Activated CD8-positive, alpha-beta T cell treated with anti-CD3 and anti-CD28 coated beads, Interleukin-2, amount 10 ng/mL, durations not matched to agents 7 days and 5 days (primary cell): ENCODE results near the gene CABCOCO1. TPM values are rescaled to one million over a fixed set of nuclear protein-coding genes. Genes with fewer than 3 reads are reported as not detected.

Experiments
- ATAC-seq: fragments of 150-1000 bp; cut with Tn5 transposase; one replicate; pipeline ENCODE4 v1.10.0; 2021; ENCODE audit warnings: moderate library complexity
- CTCF ChIA-PET: fragments of 350-600 bp; sonication (Branson Sonifier 250); formaldehyde crosslinking; loops from one replicate; lab custom pipeline; 2021; ENCODE audit warnings: antibody characterized with exemption; lab: Charles Lee
- POLR2A ChIA-PET: fragments of 350-600 bp; sonication (Branson Sonifier 250); formaldehyde crosslinking; loops from one replicate; lab custom pipeline; 2021; ENCODE audit warnings: antibody characterized with exemption; lab: Charles Lee
- DNase-seq: peaks from one replicate; pipeline ENCODE4 v3.0.0-alpha.2; 2020
- H3K27ac Mint-ChIP-seq: one replicate; pipeline ENCODE4 v1.8.0; 2021; ENCODE audit warnings: mild to moderate bottlenecking, mixed read lengths
- H3K27me3 Mint-ChIP-seq: one replicate; pipeline ENCODE4 v1.8.0; 2021; ENCODE audit warnings: low read depth, mixed read lengths
- H3K36me3 Mint-ChIP-seq: one replicate; pipeline ENCODE4 v1.8.0; 2021; ENCODE audit warnings: low read depth, mixed read lengths
- H3K4me1 Mint-ChIP-seq: one replicate; pipeline ENCODE4 v1.8.0; 2021; ENCODE audit warnings: low read depth, mixed read lengths
- H3K4me3 Mint-ChIP-seq: one replicate; pipeline ENCODE4 v1.8.0; 2021; ENCODE audit warnings: mild to moderate bottlenecking, mixed read lengths
- H3K9me3 Mint-ChIP-seq: one replicate; pipeline ENCODE4 v1.8.0; 2022; ENCODE audit warnings: mixed read lengths; ENCODE audit not compliant: insufficient read depth
- total RNA-seq, 2 experiments: library from RNA; stranded (reverse); gene quantifications; one replicate each; pipeline ENCODE4 v1.2.3, GENCODE V29; 2021

CABCOCO1 gene
- total RNA-seq, 2 experiments from 2014 or later = not detected

DNA sequence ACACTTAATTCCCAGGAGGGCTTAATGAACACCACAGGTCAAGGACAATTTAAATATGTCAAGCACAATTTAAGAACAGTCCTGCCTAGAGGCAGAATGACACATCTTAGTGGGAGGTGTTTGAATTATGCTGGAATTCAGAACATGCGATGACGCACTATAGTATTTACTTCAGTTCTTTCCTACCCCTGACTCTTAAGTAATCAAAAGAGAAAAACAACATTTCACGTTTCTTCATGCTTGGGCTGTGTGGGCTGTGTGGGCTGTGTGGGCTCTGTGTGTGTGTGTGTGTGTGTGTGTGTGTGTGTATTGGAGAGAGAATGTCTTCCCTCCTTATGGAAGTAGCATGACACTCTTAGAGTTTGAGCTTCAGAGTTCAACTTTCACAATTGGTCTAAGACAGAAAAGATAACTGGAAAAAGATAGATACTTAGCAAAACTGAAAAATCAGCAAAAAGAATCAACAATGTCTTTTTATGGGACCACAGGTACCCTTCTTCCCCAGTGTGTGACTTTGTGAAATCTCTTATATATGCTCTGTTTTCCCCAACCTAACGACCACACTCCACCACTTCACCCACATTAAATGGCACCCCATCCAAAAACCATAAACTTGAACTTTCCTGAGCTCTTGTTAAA is 33.7 kb upstream of the CABCOCO1 start:
- ChIA-PET POLR2A (no interaction called here), CTCF (no interaction called here)
- DNase-seq (no peak), ATAC-seq (no peak)
- no peaks in the 10 kb centered on the region for H3K36me3 Mint-ChIP-seq
- H3K27me3 Mint-ChIP-seq = peaks cover 2% of the 10 kb centered on the region
- no peak overlapping the region for H3K27ac Mint-ChIP-seq
- H3K9me3 Mint-ChIP-seq = no peaks in the 10 kb centered on the region
- no peak overlapping the region for H3K4me3 Mint-ChIP-seq
- no peaks in the 10 kb centered on the region for H3K4me1 Mint-ChIP-seq

DNA sequence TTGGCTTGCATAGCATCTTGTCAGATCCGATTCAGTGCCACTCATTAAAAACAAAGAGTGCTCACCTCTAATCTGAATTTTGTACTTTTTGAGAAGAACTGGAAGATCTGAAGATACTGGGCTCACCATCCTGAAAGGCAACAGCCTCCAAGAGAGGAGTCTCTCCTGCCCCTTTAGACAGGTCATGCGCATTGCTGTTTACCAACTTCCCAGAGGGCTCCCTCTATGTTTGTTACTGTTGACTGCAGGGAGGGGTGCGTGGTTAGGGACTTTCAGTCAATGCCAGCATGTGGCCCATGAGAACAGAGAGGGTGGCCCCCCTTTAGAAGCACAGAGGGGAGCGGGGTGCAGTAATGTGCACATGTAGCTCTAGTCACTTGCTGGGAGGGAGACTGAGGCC is 33.2 kb upstream of the CABCOCO1 start:
- no peak for DNase-seq
- H3K27ac Mint-ChIP-seq = no peak overlapping the region
- H3K4me1 Mint-ChIP-seq = no peaks in the 10 kb centered on the region
- no peaks in the 10 kb centered on the region for H3K36me3 Mint-ChIP-seq
- H3K27me3 Mint-ChIP-seq = peaks cover 2% of the 10 kb centered on the region
- no peak for ATAC-seq
- POLR2A ChIA-PET = no interaction called here
- no peak overlapping the region for H3K4me3 Mint-ChIP-seq
- CTCF ChIA-PET = no interaction called here
- H3K9me3 Mint-ChIP-seq = no peaks in the 10 kb centered on the region

DNA sequence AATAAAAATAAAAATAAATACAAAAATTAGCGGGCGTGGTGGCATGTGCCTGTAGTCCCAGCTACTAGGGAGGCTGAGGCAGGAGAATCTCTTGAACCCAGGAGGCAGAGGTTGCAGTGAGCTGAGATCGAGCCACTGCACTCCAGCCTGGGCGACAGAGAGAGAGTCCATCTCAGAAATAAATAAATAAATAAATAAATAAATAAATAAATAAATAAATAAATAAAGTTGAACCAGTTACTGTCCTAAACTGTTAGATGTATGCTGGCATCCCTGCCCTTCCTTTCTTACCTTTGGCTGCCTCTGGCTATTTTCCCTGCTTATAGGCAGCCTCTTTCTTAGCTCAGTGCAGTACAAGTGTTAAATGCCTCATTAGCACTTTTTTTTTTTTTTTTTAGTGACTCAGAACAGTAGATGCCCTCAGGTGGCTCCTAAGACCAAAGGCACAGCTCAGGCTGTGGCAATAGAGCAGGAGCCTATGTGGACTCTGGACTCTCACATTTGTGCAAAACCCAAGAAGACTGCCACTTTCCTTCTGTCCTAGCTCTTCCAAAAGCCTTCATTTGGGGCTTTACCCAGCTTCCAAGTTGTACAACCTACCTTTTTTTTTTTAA is 30.6 kb upstream of the CABCOCO1 start:
- H3K36me3 Mint-ChIP-seq = no peaks in the 10 kb centered on the region
- no peaks in the 10 kb centered on the region for H3K4me1 Mint-ChIP-seq
- H3K27me3 Mint-ChIP-seq = peaks cover 2% of the 10 kb centered on the region
- ChIA-PET CTCF (no interaction called here), POLR2A (interaction anchor here (0.6 kb wide), 1 partner anchor 102 kb away, joined by 4 read pairs; no protein-coding TSS in a partner anchor)
- ATAC-seq (no peak), DNase-seq (no peak)
- H3K4me3 Mint-ChIP-seq = no peak overlapping the region
- no peak overlapping the region for H3K27ac Mint-ChIP-seq
- H3K9me3 Mint-ChIP-seq = no peaks in the 10 kb centered on the region

DNA sequence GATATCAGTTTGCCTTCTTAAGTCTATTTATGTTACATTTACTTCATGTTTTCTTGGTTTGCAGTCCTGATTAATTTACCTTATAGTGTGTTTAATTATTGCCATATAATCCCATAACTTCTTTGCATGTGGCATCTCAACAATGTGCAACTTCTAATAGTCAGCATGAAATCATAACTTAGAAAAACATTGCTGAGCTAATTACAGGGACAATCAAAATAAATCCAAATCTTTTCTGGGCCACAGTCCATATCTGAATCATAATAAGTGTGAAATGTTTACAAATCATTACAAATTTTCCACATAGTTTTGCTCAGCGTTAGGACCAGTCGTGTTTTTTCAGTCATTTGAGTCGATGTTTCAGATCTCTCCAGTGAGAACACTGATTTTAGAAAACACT is 29.1 kb upstream of the CABCOCO1 start:
- H3K4me1 Mint-ChIP-seq = no peaks in the 10 kb centered on the region
- H3K36me3 Mint-ChIP-seq = no peaks in the 10 kb centered on the region
- CTCF ChIA-PET = no interaction called here
- no peak overlapping the region for H3K27ac Mint-ChIP-seq
- peaks cover 2% of the 10 kb centered on the region for H3K27me3 Mint-ChIP-seq
- no peaks in the 10 kb centered on the region for H3K9me3 Mint-ChIP-seq
- POLR2A ChIA-PET = no interaction called here
- DNase-seq (no peak), ATAC-seq (no peak)
- H3K4me3 Mint-ChIP-seq = no peak overlapping the region

DNA sequence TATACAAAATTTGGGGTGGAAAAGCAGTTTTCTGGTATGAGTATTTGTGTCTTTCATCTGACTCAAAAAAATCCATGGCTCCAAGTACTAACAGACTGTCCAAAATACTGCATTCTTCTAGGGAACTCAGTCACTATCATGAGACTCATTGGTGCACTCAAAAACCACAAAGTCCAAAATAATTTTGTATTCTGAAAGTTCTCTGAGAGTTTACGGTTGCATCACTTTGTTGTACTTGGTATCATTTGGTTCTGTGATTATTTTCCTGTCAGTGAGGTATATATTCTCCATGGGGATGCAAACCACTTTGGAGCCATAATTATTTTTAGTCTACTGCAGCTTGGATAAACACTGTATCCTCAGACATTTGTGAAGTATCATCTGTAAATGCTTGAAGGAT is 28.0 kb upstream of the CABCOCO1 start:
- Mint-ChIP-seq H3K36me3 (no peaks in the 10 kb centered on the region), H3K27ac (no peak overlapping the region), H3K27me3 (no peaks in the 10 kb centered on the region), H3K4me1 (no peaks in the 10 kb centered on the region), H3K4me3 (no peak overlapping the region), H3K9me3 (no peaks in the 10 kb centered on the region)
- POLR2A ChIA-PET = no interaction called here
- no peak for DNase-seq
- ATAC-seq = no peak
- CTCF ChIA-PET = no interaction called here

DNA sequence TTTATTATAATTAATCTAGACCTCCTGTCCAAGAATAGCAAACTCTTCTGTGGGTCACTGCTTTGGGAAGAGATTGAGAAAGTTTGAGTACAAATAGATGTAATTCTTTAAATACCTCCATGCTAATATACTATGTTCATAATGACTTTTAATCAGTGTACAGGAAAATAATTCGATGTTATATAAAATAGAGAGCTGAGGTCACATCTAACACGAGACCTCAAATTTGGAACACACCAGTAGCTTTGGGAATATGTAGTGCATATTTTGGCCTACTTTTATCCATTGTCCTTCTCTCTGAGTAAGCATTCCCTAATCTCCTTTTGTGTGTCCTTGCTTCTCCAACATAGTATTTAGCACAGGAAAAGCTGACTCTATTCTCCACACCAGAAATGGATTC is 27.3 kb upstream of the CABCOCO1 start:
- no peaks in the 10 kb centered on the region for H3K4me1 Mint-ChIP-seq
- H3K36me3 Mint-ChIP-seq = no peaks in the 10 kb centered on the region
- ATAC-seq (no peak), DNase-seq (no peak)
- CTCF ChIA-PET = no interaction called here
- no peak overlapping the region for H3K4me3 Mint-ChIP-seq
- no peak overlapping the region for H3K27ac Mint-ChIP-seq
- H3K9me3 Mint-ChIP-seq = no peaks in the 10 kb centered on the region
- no peaks in the 10 kb centered on the region for H3K27me3 Mint-ChIP-seq
- POLR2A ChIA-PET = no interaction called here

DNA sequence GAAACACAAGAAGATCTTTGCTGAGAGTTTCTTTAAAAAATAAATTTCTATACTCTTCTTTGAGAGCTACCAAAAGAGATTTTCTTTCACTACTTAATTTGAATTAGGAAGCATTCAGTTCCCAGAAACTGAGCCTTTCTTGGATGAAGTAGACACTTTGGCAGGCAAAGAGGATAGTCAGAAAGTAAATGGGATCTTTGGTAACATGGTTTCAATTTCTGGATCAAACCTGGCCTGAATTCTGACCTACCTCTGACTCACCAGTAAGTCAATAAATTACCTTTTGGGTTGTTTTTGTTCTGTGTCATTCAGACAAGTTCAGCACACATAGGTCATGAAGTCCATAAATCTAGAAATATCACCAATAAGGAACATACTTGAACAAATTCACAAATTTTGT is 26.8 kb upstream of the CABCOCO1 start:
- no peak overlapping the region for H3K4me3 Mint-ChIP-seq
- H3K9me3 Mint-ChIP-seq = no peaks in the 10 kb centered on the region
- ATAC-seq = no peak
- ChIA-PET POLR2A (no interaction called here), CTCF (no interaction called here)
- H3K36me3 Mint-ChIP-seq = no peaks in the 10 kb centered on the region
- H3K4me1 Mint-ChIP-seq = no peaks in the 10 kb centered on the region
- H3K27ac Mint-ChIP-seq = no peak overlapping the region
- H3K27me3 Mint-ChIP-seq = no peaks in the 10 kb centered on the region
- no peak for DNase-seq

DNA sequence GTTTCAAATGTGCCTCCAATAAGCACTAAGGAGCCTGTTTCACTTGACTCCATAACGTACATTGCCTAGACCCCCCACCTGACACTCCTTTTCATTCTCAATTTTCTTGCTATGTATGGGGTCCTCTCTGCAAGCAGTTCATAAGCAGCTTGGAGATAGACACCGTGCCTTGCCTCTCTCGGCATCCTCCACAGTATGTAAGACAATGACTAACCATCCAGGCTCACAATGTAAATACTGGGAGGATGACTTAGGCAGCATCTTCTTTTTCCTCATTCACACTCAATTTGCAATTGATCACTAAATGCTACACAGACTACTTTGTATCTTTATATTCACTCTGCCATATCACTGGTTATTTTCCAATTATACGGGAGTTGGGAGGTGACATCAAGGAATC is 22.8 kb upstream of the CABCOCO1 start:
- H3K4me1 Mint-ChIP-seq = no peaks in the 10 kb centered on the region
- ATAC-seq (no peak), DNase-seq (no peak)
- no peaks in the 10 kb centered on the region for H3K27me3 Mint-ChIP-seq
- no peak overlapping the region for H3K4me3 Mint-ChIP-seq
- POLR2A ChIA-PET = no interaction called here
- no peak overlapping the region for H3K27ac Mint-ChIP-seq
- no peaks in the 10 kb centered on the region for H3K36me3 Mint-ChIP-seq
- CTCF ChIA-PET = no interaction called here
- H3K9me3 Mint-ChIP-seq = no peaks in the 10 kb centered on the region

DNA sequence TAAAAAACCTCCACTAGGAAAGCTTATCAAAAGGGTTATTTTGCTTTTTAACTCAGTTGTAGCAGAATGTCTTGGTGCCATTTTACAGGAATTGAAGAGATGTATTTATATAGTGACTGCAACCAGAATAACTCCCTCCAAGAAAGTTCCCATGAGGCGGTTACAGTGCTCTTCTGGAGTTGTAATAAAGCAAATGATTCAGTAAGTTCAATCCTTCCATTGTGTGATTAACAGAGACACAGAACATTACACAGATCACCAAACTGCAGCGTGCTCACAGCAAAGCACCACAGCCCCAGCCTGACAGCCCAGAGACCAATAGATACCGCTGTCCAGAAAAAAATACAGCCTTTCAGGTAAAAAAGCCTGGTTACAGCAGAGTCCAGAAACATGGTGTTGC is 21.9 kb upstream of the CABCOCO1 start:
- H3K27me3 Mint-ChIP-seq = no peaks in the 10 kb centered on the region
- H3K4me3 Mint-ChIP-seq = no peak overlapping the region
- DNase-seq = no peak
- no peaks in the 10 kb centered on the region for H3K36me3 Mint-ChIP-seq
- ChIA-PET CTCF (no interaction called here), POLR2A (no interaction called here)
- no peaks in the 10 kb centered on the region for H3K9me3 Mint-ChIP-seq
- no peak overlapping the region for H3K27ac Mint-ChIP-seq
- ATAC-seq = no peak
- H3K4me1 Mint-ChIP-seq = no peaks in the 10 kb centered on the region

DNA sequence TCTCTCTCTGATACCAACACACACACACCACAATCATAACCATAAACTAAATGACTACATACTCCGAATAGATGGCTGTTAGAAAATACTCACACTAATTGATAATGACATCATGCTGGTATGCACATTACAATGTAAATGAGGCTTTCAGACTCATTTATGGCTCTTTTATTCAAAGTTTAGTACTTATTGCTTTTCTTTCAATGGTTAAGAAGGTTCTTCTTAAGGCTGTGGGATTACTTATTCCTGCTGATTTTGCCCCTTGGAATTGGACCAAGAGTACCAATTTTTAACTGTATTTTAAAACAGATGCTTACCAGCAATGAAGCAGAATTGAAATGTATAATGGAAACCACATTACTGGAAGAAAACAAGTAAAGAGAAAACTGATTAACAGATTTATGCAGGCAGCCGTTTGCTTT is 20.6 kb upstream of the CABCOCO1 start:
- POLR2A ChIA-PET = no interaction called here
- Mint-ChIP-seq H3K9me3 (no peaks in the 10 kb centered on the region), H3K27ac (no peak overlapping the region)

DNA sequence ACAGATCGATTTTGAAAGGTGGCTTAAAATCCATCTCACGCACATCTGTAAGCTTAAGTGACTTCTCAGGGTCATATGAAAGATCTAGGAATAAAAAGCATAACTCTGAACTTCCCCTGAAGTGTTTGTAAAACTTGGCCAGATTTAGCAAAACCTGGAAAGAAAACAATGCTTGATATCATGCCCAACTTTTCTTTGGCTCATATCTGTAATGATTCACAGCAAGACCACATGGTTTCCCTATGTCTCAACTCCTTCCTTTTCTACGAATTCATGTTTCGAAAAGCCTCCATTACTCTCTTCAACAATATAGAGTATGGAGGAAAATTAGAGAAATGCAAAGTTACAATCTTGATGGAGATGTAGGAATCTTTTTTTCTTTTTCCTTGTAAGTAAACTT is 20.1 kb upstream of the CABCOCO1 start:
- ATAC-seq = no peak
- no peaks in the 10 kb centered on the region for H3K4me1 Mint-ChIP-seq
- DNase-seq = no peak
- no peaks in the 10 kb centered on the region for H3K36me3 Mint-ChIP-seq
- no peak overlapping the region for H3K27ac Mint-ChIP-seq
- CTCF ChIA-PET = no interaction called here
- H3K9me3 Mint-ChIP-seq = no peaks in the 10 kb centered on the region
- POLR2A ChIA-PET = no interaction called here
- H3K27me3 Mint-ChIP-seq = no peaks in the 10 kb centered on the region
- H3K4me3 Mint-ChIP-seq = no peak overlapping the region

More for the DNA sequence above, 20.6 kb upstream of the CABCOCO1 start:
- no peak for ATAC-seq
- CTCF ChIA-PET = no interaction called here
- Mint-ChIP-seq H3K27me3 (no peaks in the 10 kb centered on the region), H3K36me3 (no peaks in the 10 kb centered on the region), H3K4me1 (no peaks in the 10 kb centered on the region), H3K4me3 (no peak overlapping the region)
- DNase-seq = no peak

DNA sequence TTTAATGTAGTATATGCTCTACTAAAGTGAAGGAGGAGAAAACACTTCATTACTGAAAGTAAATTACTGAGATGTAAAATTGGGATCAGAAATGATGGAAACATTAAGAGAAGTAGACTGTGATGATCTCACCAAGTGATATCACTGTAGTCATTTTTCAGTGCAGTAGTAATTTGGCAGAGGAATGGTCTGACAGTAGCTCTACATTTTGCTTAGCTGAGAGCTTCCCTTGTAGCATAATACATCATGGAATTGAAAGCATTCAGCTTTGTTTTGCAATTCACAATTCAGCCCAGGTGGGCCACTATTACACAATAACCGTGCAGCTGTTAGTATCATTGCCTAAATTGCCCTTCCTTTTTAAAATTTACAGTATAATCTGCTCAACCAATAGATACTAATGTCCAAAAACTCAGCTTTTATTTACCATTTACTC is 19.4 kb upstream of the CABCOCO1 start:
- no peak overlapping the region for H3K27ac Mint-ChIP-seq
- no peaks in the 10 kb centered on the region for H3K27me3 Mint-ChIP-seq
- CTCF ChIA-PET = no interaction called here
- no peaks in the 10 kb centered on the region for H3K36me3 Mint-ChIP-seq
- no peaks in the 10 kb centered on the region for H3K4me1 Mint-ChIP-seq
- no peak for DNase-seq
- H3K4me3 Mint-ChIP-seq = no peak overlapping the region
- H3K9me3 Mint-ChIP-seq = no peaks in the 10 kb centered on the region
- POLR2A ChIA-PET = no interaction called here
- ATAC-seq = no peak

DNA sequence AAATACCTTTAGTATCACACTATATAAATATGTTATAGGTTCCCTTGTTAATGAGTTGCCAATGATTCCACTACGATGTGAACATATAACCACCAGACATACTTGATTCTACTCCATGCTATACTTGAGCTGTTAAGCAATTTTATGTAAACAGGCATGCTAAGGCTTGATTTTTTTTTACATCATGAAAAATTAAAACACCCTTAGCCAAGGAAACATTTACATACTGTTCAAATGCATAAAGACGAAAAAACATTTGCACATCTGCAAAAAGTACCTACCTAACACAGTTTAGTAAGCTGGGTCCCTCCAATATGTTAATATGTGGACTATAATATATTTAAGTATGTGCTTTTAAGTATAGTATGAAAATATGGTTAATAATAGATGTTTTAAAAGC is 9.0 kb upstream of the CABCOCO1 start:
- Mint-ChIP-seq H3K4me1 (no peaks in the 10 kb centered on the region), H3K27ac (no peak overlapping the region), H3K9me3 (no peaks in the 10 kb centered on the region), H3K4me3 (no peak overlapping the region), H3K36me3 (no peaks in the 10 kb centered on the region), H3K27me3 (peaks cover 5% of the 10 kb centered on the region)
- POLR2A ChIA-PET = no interaction called here
- CTCF ChIA-PET = no interaction called here
- DNase-seq = no peak
- ATAC-seq = no peak
